ENCODE measurements around the gene ANAPC1.
"Not testable (repeated sequence)": the region's sequence is repeated elsewhere in the genome, so short reads cannot be mapped to it uniquely, and the experiment has no call there.

GRCh38 chr2:111764151-111764550 lies 119.8 kb downstream of the ANAPC1 start:
- TF ChIP-seq CTCF (IDR thresholded peaks at IDR 0.05 in 2 of 3, conservative IDR thresholded peaks at IDR 0.05 in 1 of 3; ENCODE audit: insufficient read depth in 2 of 3, low read depth in 1 of 3, low read length in 3 of 3); NFYB (IDR thresholded peaks at IDR 0.05; ENCODE audit: extremely low read depth, insufficient read length); CREB3 (tag; conservative IDR thresholded peaks at IDR 0.05; ENCODE audit: low read depth); ATF3 (IDR thresholded peaks at IDR 0.05); ATF3 (CRISPR knock-in tag; conservative IDR thresholded peaks at IDR 0.05); FOXP4 (CRISPR knock-in tag; IDR thresholded peaks at IDR 0.05; ENCODE audit: borderline replicate concordance); CBX5 (IDR thresholded peaks at IDR 0.05; ENCODE audit: borderline replicate concordance, low read depth); POLR2A (conservative IDR thresholded peaks at IDR 0.05); PRDM10 (IDR thresholded peaks at IDR 0.05; ENCODE audit: partially characterized antibody); ARID3B (CRISPR knock-in tag; IDR thresholded peaks at IDR 0.05; ENCODE audit: borderline replicate concordance); USF2 (CRISPR knock-in tag; IDR thresholded peaks at IDR 0.05); ZNF707 (CRISPR knock-in tag; conservative IDR thresholded peaks at IDR 0.05); RBM39 (optimal IDR thresholded peaks at IDR 0.05; ENCODE audit: low read depth, low read length); POLR2AphosphoS5 (IDR thresholded peaks at IDR 0.05; ENCODE audit: control insufficient read depth, insufficient read depth, low read depth, low read length): not testable (repeated sequence)

Measured in K562 (cell line).